ENCODE data around the gene PLPP6. TPM values are rescaled to one million over a fixed set of nuclear protein-coding genes. Genes with fewer than 3 reads are reported as not detected.

Gene PLPP6
- total and polyA plus RNA-seq, 2 of the 8 experiments (the other 6 are each of a cell fraction or from before 2014, with no cell fraction given): 11.8 to 13.3 TPM

- TF ChIP-seq BCL11A (IDR thresholded peaks at IDR 0.05; ENCODE audit: low read depth in 2 of 2, low read length in 2 of 2) (no peak), SIRT6 (IDR thresholded peaks at IDR 0.05; ENCODE audit: low read length) (no peak)
- Histone ChIP-seq H2BK20ac (ENCODE audit: low read length) (no peak overlapping the region), H3K4ac (replicated peaks; ENCODE audit: insufficient read length, low read depth, low read length) (no peak overlapping the region), H3K56ac (replicated peaks; ENCODE audit: insufficient read length, low read depth, low read length) (no peak overlapping the region), H2BK120ac (replicated peaks; ENCODE audit: low read depth, low read length) (no peak overlapping the region), H3K9me3 (ENCODE audit: insufficient read depth in 2 of 2, low read depth in 1 of 2, low read length in 1 of 2) (no peaks in the 10 kb centered on the region), H3K23me2 (ENCODE audit: low read depth, low read length) (peaks cover 5% of the 10 kb centered on the region; the same call in 1 of the 2 replicates), H3K79me2 (ENCODE audit: control insufficient read depth in 1 of 2, insufficient read depth in 2 of 2, low read length in 2 of 2) (no peaks in the 10 kb centered on the region), H2BK5ac (ENCODE audit: low read depth, low read length) (no peak overlapping the region), H2BK12ac (ENCODE audit: low read depth, low read length) (no peak overlapping the region), H2BK15ac (ENCODE audit: low read length) (no peak overlapping the region), H2AFZ (ENCODE audit: low read length) (no peak overlapping the region), H4K20me1 (replicated peaks in 1 of 2; ENCODE audit: control insufficient read depth in 1 of 2, insufficient read depth in 2 of 2, low read length in 2 of 2) (no peaks in the 10 kb centered on the region), H3K27me3 (replicated peaks in 1 of 4; ENCODE audit: control insufficient read depth in 3 of 4, extremely low read depth in 1 of 4, insufficient read depth in 3 of 4, low read length in 3 of 4) (no peaks in the 10 kb centered on the region), H3K36me3 (ENCODE audit: control insufficient read depth in 2 of 4, insufficient read depth in 4 of 4, low read length in 3 of 4) (no peaks in the 10 kb centered on the region), H4K5ac (ENCODE audit: insufficient read length, low read depth, low read length) (no peak overlapping the region), H3K9ac (replicated peaks in 1 of 4; ENCODE audit: extremely low read depth in 1 of 4, low read depth in 3 of 4, low read length in 3 of 4) (no peak overlapping the region), H4K8ac (ENCODE audit: extremely low read depth, insufficient read depth, low read length) (no peak overlapping the region), H3K4me3 (ENCODE audit: extremely low read depth in 1 of 4, insufficient read depth in 2 of 4, low read depth in 3 of 4, low read length in 4 of 4) (no peak overlapping the region), H3K23ac (ENCODE audit: insufficient read length) (no peak overlapping the region), H4K91ac (replicated peaks; ENCODE audit: insufficient read length, low read length) (no peak overlapping the region), H2AK5ac (ENCODE audit: low read depth, low read length) (no peak overlapping the region), H3K27ac (ENCODE audit: low read depth, low read length) (no peak overlapping the region), H3K4me1 (replicated peaks in 1 of 4; ENCODE audit: control insufficient read depth in 3 of 4, insufficient read depth in 4 of 4, low read length in 3 of 4) (peaks cover 0 to 9% (median 5%) of the 10 kb centered on the region in 4 experiments; a peak in 4 of 7 replicates), H3K14ac (ENCODE audit: insufficient read length) (no peak overlapping the region), H3K4me2 (ENCODE audit: insufficient read depth in 1 of 2, low read depth in 2 of 2, low read length in 2 of 2) (no peak overlapping the region), H3K79me1 (ENCODE audit: low read depth, low read length) (no peaks in the 10 kb centered on the region), H3K18ac (ENCODE audit: extremely low read depth, low read length) (no peak overlapping the region)
- ChIA-PET CTCF (ENCODE audit: partially characterized antibody) (no interaction called here), POLR2A (ENCODE audit: partially characterized antibody) (interaction anchor here (1.2 kb wide), 1 partner anchor 9 kb away, joined by 3 read pairs; the partner anchor contains the start of gene CDC37L1)
- no peak for FAIRE-seq
- no peak for DNase-seq (ENCODE audit: low read depth in 1 of 2, low spot score in 2 of 2)
These were observed 7.8 kb downstream of the PLPP6 start for GRCh38 chr9:4669890-4670289.

Measured in H1 (cell line).